HCT116 (cell line): ENCODE data around the gene RFESD. TPM values are rescaled to one million over a fixed set of nuclear protein-coding genes. Genes with fewer than 3 reads are reported as not detected.

Source experiments
- ATAC-seq: fragments of 200-7000 bp; cut with Tn5 transposase; 2 replicates; pipeline ENCODE4 v1.9.1; 2020; ENCODE audit warnings: mild to moderate bottlenecking, moderate library complexity
- BruUV-seq: library from RNA; stranded (reverse); fragments of 400-500 nt; replicated peaks from 2 replicates; lab custom pipeline; 2021; lab: Mats Ljungman, UMichigan
- CTCF ChIA-PET: fragments of 300-600 bp; sonication (Branson Sonifier 250); formaldehyde crosslinking; loops from one replicate; lab custom pipeline; 2021; ENCODE audit warnings: antibody characterized with exemption; lab: Charles Lee
- POLR2A ChIA-PET: fragments of 300-600, 350-600 bp; sonication (Branson Sonifier 250); formaldehyde crosslinking; loops from one replicate; lab custom pipeline; 2021; ENCODE audit warnings: antibody characterized with exemption; lab: Charles Lee
- RAD21 ChIA-PET, 2 experiments: fragments of 300-600 bp; sonication (Branson Sonifier 250); formaldehyde crosslinking; loops; one replicate each; lab custom pipeline; 2023; ENCODE audit warnings: low total read pairs in 2 of 2; ENCODE audit not compliant: uncharacterized antibody in 2 of 2, unreplicated experiment in 2 of 2, low non-redundant PET in 1 of 2; lab: Charles Lee
- DNase-seq: peaks from one replicate; pipeline ENCODE4 v3.0.0-alpha.2; 2010; ENCODE audit warnings: low read depth, low spot score
- H2AFZ ChIP-seq: fragments of 200-600 bp; shearing (Covaris generic), sonication (generic); 2 replicates; pipeline ENCODE4 v1.6.1; 2017; ENCODE audit warnings: low read depth, mixed run types, mixed read lengths, antibody characterized with exemption, low read length; ENCODE audit not compliant: poor library complexity, severe bottlenecking
- H3K27ac ChIP-seq: 2 replicates; pipeline ENCODE4 v1.5.1; 2012; ENCODE audit warnings: low read depth, low read length
- H3K27me3 ChIP-seq: fragments of 200-600 bp; sonication (generic); 2 replicates; pipeline ENCODE4 v1.6.1; 2016; ENCODE audit warnings: mixed run types, low read length, mixed read lengths; ENCODE audit not compliant: insufficient read depth
- H3K36me3 ChIP-seq, 2 experiments: fragments of 200-500 bp in 1 of 2; fragments of 200-600 bp in 1 of 2; sonication (Bioruptor generic) in 1 of 2; sonication (generic) in 1 of 2; 2 replicates each; pipeline versions ENCODE4 v1.5.1 to v1.6.1; 2014 to 2016; ENCODE audit warnings: low read length in 2 of 2, inconsistent platforms in 1 of 2, mixed read lengths in 1 of 2, mixed run types in 1 of 2; ENCODE audit not compliant: insufficient read depth in 2 of 2, control insufficient read depth in 1 of 2
- H3K4me1 ChIP-seq, 2 experiments: fragments of 200-600 bp in 1 of 2; sonication (generic) in 1 of 2; 2 replicates each; pipeline versions ENCODE4 v1.5.1 to v1.6.1; 2012 to 2017; ENCODE audit warnings: low read length in 2 of 2, inconsistent platforms in 1 of 2, mild to moderate bottlenecking in 1 of 2, mixed read lengths in 1 of 2, mixed run types in 1 of 2, moderate library complexity in 1 of 2; ENCODE audit not compliant: insufficient read depth in 2 of 2, control insufficient read depth in 1 of 2
- H3K4me2 ChIP-seq: fragments of 200-600 bp; sonication (generic); 2 replicates; pipeline ENCODE4 v1.6.1; 2017; ENCODE audit warnings: mixed run types, low read length, mixed read lengths
- H3K4me3 ChIP-seq, 2 experiments: fragments of 200-600 bp in 1 of 2; sonication (generic) in 1 of 2; replicated peaks in 1 of 2; 2 replicates each; pipeline ENCODE4 v1.5.1; 2011 to 2016; ENCODE audit warnings: low read length in 2 of 2, control low read depth in 1 of 2, low read depth in 1 of 2, mild to moderate bottlenecking in 1 of 2, mixed read lengths in 1 of 2, mixed run types in 1 of 2
- H3K79me2 ChIP-seq: fragments of 200-600 bp; sonication (generic); 2 replicates; pipeline ENCODE4 v1.6.1; 2017; ENCODE audit warnings: mild to moderate bottlenecking, mixed run types, low read length, moderate library complexity, mixed read lengths; ENCODE audit not compliant: insufficient read depth
- H3K9ac ChIP-seq: fragments of 200-600 bp; sonication (generic); 2 replicates; pipeline ENCODE4 v1.6.1; 2016; ENCODE audit warnings: low read length, mixed read lengths
- H3K9me2 ChIP-seq: fragments of 200-600 bp; sonication (generic), shearing (Covaris generic); 2 replicates; pipeline ENCODE4 v1.6.1; 2017; ENCODE audit warnings: mixed run types, mild to moderate bottlenecking, moderate library complexity; ENCODE audit not compliant: insufficient read depth
- H3K9me3 ChIP-seq, 2 experiments: fragments of 200-500 bp in 1 of 2; fragments of 200-600 bp in 1 of 2; sonication (Bioruptor generic) in 1 of 2; sonication (generic) in 1 of 2; 2 replicates each; pipeline ENCODE4 v1.6.1; 2014 to 2017; ENCODE audit warnings: low read length in 2 of 2, mixed read lengths in 2 of 2, inconsistent platforms in 1 of 2, low read depth in 1 of 2, mild to moderate bottlenecking in 1 of 2, mixed run types in 1 of 2, moderate library complexity in 1 of 2; ENCODE audit not compliant: control insufficient read depth in 1 of 2, insufficient read depth in 1 of 2
- H4K20me1 ChIP-seq: fragments of 200-600 bp; sonication (generic), shearing (Covaris generic); 2 replicates; pipeline ENCODE4 v1.6.1; 2017; ENCODE audit warnings: mixed run types, mild to moderate bottlenecking, moderate library complexity; ENCODE audit not compliant: insufficient read depth
- CEBPB ChIP-seq: IDR thresholded peaks from 2 replicates; pipeline ENCODE4 v1.6.1; 2012; ENCODE audit warnings: low read depth
- CTCF ChIP-seq, 3 experiments: fragments of 200-600 bp in 1 of 3; sonication (generic) in 1 of 3; IDR thresholded peaks in 2 of 3; conservative IDR thresholded peaks in 1 of 3; 2 replicates each; pipeline ENCODE4 v1.5.1; 2012 to 2017; ENCODE audit warnings: low read depth in 2 of 3, low read length in 2 of 3, antibody characterized with exemption in 1 of 3, borderline replicate concordance in 1 of 3, control low read depth in 1 of 3, mild to moderate bottlenecking in 1 of 3, mixed read lengths in 1 of 3, mixed run types in 1 of 3, moderate library complexity in 1 of 3; ENCODE audit not compliant: insufficient read depth in 1 of 3
- EGR1 ChIP-seq: IDR thresholded peaks from 2 replicates; pipeline ENCODE4 v1.6.1; 2012; ENCODE audit warnings: low read depth
- ELF1 ChIP-seq: IDR thresholded peaks from 2 replicates; pipeline ENCODE4 v1.6.1; 2012; ENCODE audit warnings: low read depth, borderline replicate concordance
- EZH2 ChIP-seq: fragments of 200-600 bp; sonication (generic); IDR thresholded peaks from 2 replicates; pipeline ENCODE4 v1.6.1; 2017; ENCODE audit warnings: antibody characterized with exemption, mixed run types
- EZH2phosphoT487 ChIP-seq: fragments of 200-600 bp; IDR thresholded peaks from 2 replicates; pipeline ENCODE4 v1.6.1; 2018; ENCODE audit warnings: antibody characterized with exemption, borderline replicate concordance
- JUND ChIP-seq: IDR thresholded peaks from 2 replicates; pipeline ENCODE4 v1.6.1; 2012
- MAX ChIP-seq: IDR thresholded peaks from 2 replicates; pipeline ENCODE4 v1.6.1; 2012
- POLR2AphosphoS5 ChIP-seq: IDR thresholded peaks from 2 replicates; pipeline ENCODE4 v1.6.1; 2011; ENCODE audit warnings: mild to moderate bottlenecking, low read depth, low read length, moderate library complexity
- RAD21 ChIP-seq: IDR thresholded peaks from 2 replicates; pipeline ENCODE4 v1.6.1; 2012; ENCODE audit warnings: low read depth, mild to moderate bottlenecking
- SIN3A ChIP-seq: IDR thresholded peaks from 2 replicates; pipeline ENCODE4 v1.6.1; 2012; ENCODE audit warnings: low read depth
- SP1 ChIP-seq: IDR thresholded peaks from 2 replicates; pipeline ENCODE4 v1.6.1; 2012; ENCODE audit warnings: low read depth
- YY1 ChIP-seq: IDR thresholded peaks from 2 replicates; pipeline ENCODE4 v1.6.1; 2011; ENCODE audit warnings: low read length, low read depth, moderate library complexity, mild to moderate bottlenecking; ENCODE audit not compliant: insufficient replicate concordance; ENCODE audit errors: extremely low read depth
- ZBTB33 ChIP-seq: IDR thresholded peaks from 2 replicates; pipeline ENCODE4 v1.6.1; 2011; ENCODE audit warnings: mild to moderate bottlenecking, low read length, moderate library complexity; ENCODE audit not compliant: insufficient replicate concordance; ENCODE audit errors: extremely low read depth
- ZFX ChIP-seq: fragments of 450-650 bp; IDR thresholded peaks from 2 replicates; pipeline ENCODE4 v1.6.1; 2017
- ZNF274 ChIP-seq: fragments of 200-500 bp; sonication (Bioruptor generic); IDR thresholded peaks from 2 replicates; pipeline ENCODE4 v1.6.1; 2014; ENCODE audit warnings: mild to moderate bottlenecking, low read depth, low read length, inconsistent platforms
- intact Hi-C: fragments of 100-400 bp; cut with micrococcal nuclease; formaldehyde crosslinking; loops from 2 replicates; pipeline ENCODE4 v1.10.0; 2022
- total RNA-seq: library from RNA; stranded (reverse); gene quantifications from one replicate; pipeline ENCODE4 v1.2.1, GENCODE V29; 2021; ENCODE audit not compliant: unreplicated experiment

Gene RFESD
- total RNA-seq, 1 experiment from 2014 or later = 4.1 TPM

GRCh38 chr5:95649842-95650620 is 3.5 kb downstream of the RFESD start (continued):
- no peak for TF ChIP-seq ZBTB33
- TF ChIP-seq SIN3A = no peak
- no peak for TF ChIP-seq ELF1
- TF ChIP-seq POLR2AphosphoS5 = no peak
- TF ChIP-seq YY1 = no peak
- no peak for TF ChIP-seq ZFX
- TF ChIP-seq CEBPB = no peak

- Histone ChIP-seq H3K4me1 (peaks cover under 1 to 4% of the 10 kb centered on the region in 2 experiments; a peak in 3 of 4 replicates), H3K79me2 (no peaks in the 10 kb centered on the region), H2AFZ (no peak overlapping the region), H3K4me2 (no peak overlapping the region), H3K9ac (no peak overlapping the region), H3K4me3 (no peak overlapping the region), H3K27ac (no peak overlapping the region), H3K27me3 (no peaks in the 10 kb centered on the region), H3K36me3 (no peaks in the 10 kb centered on the region), H4K20me1 (no peaks in the 10 kb centered on the region), H3K9me3 (no peaks in the 10 kb centered on the region), H3K9me2 (no peaks in the 10 kb centered on the region)
- ChIA-PET CTCF (no interaction called here), RAD21 (no interaction called here), POLR2A (no interaction called here)
- TF ChIP-seq MAX (no peak), EGR1 (no peak), CTCF (IDR thresholded peaks at IDR 0.05 in 2 of 3, conservative IDR thresholded peaks at IDR 0.05 in 1 of 3; ENCODE audit: borderline replicate concordance in 1 of 3, insufficient read depth in 1 of 3, low read depth in 2 of 3, low read length in 2 of 3) (no peak), JUND (no peak), CEBPB (no peak), ZFX (no peak), ZBTB33 (no peak), SP1 (no peak), RAD21 (no peak), EZH2phosphoT487 (no peak), YY1 (no peak), SIN3A (no peak), EZH2 (no peak), ZNF274 (no peak)
- intact Hi-C loops = no loop called here
- BruUV-seq = no TSS peak
- ATAC-seq (no peak), DNase-seq (no peak)
Observed at GRCh38 chr5:95652849-95653248, 6.3 kb downstream of the RFESD start.
